Astrocyte (in vitro differentiated cells and primary cell): ENCODE results near the gene IL21R.

ENCODE experiments used
- CTCF ChIP-seq: IDR thresholded peaks from 2 replicates; pipeline ENCODE4 v1.5.1; 2011; ENCODE audit warnings: low read depth, mild to moderate bottlenecking, inconsistent platforms, low read length, moderate library complexity; ENCODE audit not compliant: insufficient read depth
- EZH2 ChIP-seq: IDR thresholded peaks from 2 replicates; pipeline ENCODE4 v1.6.1; 2012; ENCODE audit warnings: mild to moderate bottlenecking, low read length, inconsistent platforms; ENCODE audit not compliant: insufficient read depth

DNA sequence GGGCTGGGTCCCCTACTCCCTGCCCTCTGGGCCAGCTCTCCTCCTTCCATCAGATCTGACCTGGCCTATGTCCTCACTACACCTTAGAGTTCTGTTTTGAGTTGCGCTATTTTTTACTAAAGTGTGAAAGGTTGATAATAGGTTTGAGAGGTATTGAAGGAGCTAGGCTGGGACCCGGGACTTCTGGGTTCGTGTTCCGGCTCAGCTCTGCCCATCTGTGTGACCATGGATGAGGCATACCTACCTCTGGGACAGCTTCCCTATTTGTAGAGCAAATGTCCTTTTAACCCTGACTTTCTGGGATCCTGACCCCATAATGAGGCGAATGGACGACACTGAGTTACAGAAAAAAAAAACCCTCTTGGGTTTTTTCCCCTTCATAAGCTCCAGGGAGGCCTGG lies 36.0 kb downstream of the IL21R start:
- TF ChIP-seq EZH2 (no peak), CTCF (no peak)
